ENCODE measurements around the gene CLDN4.
"Not testable (repeated sequence)": the region's sequence is repeated elsewhere in the genome, so short reads cannot be mapped to it uniquely, and the experiment has no call there.

The CLDN4 gene

DNA sequence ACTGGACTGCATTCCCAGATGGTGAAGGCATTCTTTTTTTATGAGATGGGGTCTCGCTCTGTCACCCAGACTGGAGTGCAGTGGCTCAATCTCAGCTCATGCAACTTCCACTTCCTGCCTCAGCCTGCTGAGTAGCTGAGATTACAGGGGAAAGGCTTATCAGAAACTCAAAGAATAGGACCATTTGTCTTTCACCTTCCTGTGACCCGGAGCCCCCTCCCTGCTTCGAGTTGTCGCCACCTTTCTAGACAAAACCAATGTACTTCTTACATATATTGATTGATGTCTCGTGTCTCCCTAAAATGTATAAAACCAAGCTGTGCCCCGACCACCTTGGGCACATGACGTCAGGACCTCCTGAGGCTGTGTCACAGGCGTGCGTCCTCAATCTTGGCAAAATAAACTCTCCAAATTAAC, 13.3 kb downstream of the CLDN4 start:
- DNase-seq: no peak

DNA sequence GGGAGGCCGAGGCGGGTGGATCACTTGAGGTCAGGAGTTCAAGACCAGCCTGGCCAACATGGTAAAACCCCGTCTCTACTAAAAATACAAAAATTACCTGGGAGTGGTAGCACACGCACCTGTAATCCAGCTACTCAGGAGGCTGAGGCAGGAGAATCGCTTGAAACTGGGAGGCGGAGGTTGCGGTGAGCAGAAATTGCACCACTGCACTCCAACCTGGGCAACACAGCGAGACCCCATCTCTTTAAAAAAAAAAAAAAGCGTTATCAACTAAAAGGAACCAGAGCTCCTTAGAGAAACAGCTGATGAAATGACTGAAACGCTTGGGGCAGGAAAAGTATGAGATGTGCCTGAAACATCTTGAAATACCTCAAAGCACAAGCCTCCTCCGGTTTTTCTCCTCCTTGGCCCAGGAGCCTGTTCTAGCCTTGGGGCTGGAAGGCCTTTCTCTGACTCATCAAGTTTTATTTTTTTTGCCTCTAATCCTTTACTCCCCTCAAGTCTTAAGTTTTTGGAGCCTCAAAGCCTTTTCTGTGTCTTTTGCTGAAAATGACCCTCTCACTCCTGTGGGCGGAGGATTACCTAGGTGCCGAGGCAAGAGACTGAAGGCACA, 14.2 kb downstream of the CLDN4 start:
- DNase-seq: no peak

DNA sequence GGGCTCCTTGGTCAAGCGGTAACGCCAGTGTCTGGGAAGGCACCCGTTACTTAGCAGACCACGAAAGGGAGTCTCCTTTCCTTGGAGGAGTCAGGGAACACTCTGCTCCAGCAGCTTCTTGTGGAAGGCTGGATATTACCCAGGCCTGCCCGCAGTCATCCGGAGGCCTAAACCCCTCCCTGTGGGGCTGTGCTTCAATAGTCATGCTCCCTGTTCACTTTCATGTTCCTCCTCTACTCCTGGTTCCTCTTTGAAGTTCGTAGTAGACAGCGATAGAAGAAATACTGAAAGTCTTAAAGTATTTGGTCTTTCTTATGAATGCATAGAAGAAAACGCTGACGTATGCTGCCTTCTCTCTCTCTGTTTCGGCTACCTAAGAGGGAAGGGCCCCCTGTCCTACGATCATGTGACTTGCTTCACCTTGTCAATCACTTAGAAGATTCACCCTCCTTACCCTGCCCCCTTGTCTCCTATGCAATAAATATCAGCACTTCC, 15.0 kb downstream of the CLDN4 start:
- not testable (repeated sequence) for DNase-seq

DNA sequence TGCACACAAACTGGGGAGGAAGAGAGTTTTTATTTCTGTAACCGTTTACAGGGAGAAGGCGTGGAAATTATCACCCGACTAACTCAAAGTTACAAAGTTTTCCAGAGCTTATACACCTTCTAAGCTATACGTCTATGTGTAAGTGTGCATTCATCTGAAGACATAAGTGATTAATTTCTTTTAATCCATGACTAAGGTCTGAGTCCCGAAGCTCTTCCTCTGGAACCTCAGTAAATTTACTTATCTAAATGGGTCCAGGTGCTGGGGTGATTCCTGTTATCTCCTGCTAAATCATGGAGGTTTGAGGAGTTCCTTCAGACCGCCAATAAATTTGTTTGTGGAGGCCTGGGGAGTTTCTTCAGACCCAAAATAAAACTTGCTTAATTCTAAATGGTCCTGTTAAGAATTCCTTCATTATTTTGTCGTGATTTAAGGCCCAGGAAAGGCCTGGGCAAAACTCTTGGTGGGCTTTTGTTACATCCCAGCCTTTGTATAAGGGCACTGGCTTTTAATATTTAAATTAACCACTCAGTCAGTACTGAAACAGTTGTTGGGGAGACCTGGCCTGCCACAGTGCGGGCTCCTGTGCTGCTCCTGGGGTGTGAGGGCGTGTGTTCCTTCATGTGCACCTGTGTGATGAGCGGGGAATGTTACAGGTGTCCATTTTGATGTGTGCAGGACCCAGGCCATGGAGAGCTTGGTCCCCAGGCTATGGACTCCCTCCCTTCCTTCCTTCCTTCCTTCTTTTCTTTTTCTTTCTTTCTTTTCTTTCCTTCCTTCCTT, 17.3 kb downstream of the CLDN4 start:
- DNase-seq: no peak

DNA sequence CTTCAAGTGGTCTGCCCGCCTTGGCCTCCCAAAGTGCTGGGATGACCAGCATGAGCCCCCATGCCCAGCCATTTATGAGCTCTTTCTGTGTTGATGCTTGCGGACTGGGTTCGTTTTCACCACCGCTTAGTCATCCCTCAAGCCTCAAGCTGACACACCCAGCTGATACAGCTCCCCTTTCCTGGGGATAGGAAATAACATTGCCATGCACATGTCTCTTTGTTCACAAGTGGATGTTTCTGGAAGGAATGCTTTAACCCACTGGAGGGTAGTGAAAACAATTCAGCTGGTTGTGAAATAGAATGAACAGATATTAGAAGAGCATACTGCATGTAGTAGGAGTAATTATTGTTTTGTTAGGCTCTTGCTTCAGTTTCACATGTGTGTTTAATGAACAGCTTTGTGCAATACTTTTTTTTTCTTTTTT, 20.0 kb downstream of the CLDN4 start:
- DNase-seq: no peak

DNA sequence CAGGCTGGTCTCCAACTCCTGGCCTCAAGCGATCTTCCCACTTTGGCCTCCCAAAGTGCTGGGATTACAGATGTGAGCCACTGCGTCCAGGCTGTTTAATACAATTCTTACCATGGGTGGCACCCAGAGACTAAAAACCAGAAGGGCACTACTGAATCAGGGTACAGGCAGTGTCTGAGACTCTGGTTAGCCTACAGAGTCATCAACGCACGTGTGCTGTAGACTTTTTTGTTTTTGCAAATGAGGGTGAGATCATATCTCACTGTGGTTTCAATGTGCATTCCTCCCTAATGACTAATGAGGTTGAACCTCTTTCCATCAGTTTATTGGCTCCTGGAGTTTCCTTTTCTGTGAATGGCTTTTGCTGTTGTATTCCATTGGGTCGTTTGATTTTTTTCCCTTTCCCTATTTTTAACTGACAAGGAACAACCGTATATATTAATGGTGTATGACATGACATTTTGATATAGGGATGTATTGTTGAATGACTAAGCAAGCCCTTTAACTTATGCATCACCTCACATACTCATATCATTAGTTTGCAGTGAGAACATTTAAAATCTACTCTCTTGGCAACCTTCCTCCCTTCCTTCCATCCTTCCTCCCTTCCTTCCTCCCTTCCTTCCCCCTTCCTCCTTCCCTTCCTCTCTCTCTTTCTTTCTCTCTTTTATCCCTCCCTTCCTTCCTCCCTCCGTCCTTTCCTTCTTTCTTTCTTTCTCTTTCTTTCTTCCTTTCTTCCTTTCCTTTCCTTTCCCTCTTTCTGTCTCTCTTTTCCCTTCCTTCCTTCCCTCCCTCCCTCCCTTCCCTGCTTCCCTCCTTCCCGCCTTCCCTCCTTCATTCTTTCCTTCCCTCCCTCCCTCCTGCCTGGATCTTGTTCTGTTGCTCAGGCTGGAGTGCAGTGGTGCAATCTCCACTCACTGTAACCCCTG, 20.9 kb downstream of the CLDN4 start:
- DNase-seq: no peak

DNA sequence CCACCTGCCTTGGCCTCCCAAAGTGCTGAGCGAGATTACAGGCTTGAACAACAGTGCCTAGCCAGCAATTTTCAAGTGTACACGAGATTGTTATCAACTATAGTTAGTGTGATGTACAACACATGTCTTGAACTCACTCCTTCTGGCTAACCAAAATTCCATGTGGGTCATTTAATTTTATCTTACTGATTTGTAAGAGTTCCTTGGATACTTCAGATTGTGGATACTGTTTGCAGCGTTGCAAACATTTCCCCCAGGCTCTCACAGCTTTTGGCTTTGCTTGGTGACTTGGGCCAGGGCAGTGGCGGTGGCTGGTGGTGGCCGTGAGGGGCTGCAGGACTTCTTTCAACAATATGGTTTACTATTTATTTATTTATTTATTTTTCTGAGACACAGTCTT, 21.7 kb downstream of the CLDN4 start:
- DNase-seq: no peak

DNA sequence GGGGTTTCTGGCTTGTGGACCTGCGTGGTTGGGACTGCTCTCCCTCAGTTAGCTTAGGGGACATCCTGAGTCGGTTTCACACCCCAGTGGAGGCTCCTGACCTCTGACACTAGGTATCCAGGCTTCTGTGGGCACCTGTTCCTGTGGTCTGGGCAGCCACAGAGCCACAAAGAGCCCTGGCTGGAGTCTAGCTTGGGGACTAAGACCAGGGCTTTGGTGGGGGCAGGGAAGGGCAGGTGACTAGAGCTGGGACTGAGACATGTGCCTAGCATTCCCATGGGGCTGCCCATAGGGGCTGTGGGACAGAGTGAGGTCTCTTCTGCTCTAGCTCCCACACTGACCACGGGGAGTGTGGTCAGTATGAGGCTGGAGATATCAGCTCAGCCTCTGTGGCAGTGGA, 26.1 kb downstream of the CLDN4 start:
- DNase-seq: no peak

DNA sequence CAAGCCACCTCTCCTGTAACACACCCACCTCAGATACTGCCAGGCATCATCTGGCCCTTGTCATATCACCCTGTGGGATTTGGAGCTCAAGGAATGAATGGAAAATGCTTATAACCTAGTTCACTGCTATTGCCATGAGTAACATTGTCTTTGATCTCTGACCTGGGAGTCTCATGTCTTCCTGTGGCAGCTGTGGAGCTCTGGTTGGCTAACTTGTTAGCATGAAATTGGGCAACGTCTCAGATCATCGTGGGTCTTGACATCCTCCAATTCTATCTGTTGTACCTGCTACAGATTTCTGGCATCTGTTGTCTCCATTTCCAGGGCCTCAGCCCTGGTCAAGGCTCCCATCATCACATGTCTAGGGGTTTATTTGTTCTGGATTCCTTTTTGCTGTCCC, 28.0 kb downstream of the CLDN4 start:
- DNase-seq: no peak

DNA sequence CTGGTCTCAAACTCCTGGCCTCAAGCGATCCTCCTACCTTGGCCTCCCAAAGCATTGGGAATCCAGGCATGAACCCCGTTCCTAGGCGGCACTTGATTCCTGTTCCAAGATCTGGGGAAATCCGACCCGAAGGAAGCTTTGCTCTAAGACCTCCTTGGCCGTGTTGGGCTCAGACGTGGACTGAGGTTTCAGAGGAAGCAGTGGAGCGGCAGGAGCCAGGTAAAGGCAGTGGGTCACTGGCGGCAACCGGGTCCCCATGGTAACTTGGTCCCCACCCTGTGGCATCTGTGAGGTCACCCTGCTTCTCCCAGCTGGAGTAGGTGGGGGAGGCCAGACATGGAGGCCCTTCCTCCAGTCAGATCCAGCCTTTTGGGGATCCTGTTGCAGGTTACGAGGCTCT, 30.1 kb downstream of the CLDN4 start, which contains the start of gene TMEM270:
TMEM270 (plus strand) TSS at position 301 of the 400 bp plus-strand sequence; CDS start at position 337, 36 bp downstream.
- no peak for DNase-seq

DNA sequence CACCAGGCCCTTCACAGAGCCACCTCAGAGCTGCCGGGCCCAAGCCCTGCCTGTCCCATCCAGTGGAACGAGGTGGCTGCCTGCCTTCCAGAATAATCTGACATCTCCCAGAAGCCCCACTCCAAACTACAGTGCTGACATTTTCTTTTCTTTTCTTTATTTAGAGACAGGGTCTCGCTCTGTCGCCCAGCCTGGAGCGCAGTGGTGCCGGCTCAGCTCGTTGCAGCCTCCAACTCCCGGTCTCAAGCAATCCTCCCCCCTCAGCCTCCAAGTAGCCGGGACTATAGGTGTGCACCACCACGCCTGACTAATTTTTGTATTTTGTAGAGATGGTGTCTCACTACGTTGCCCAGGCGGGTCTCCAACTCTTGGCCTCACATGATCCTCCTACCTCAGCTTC, 30.5 kb downstream of the CLDN4 start:
- no peak for DNase-seq

DNA sequence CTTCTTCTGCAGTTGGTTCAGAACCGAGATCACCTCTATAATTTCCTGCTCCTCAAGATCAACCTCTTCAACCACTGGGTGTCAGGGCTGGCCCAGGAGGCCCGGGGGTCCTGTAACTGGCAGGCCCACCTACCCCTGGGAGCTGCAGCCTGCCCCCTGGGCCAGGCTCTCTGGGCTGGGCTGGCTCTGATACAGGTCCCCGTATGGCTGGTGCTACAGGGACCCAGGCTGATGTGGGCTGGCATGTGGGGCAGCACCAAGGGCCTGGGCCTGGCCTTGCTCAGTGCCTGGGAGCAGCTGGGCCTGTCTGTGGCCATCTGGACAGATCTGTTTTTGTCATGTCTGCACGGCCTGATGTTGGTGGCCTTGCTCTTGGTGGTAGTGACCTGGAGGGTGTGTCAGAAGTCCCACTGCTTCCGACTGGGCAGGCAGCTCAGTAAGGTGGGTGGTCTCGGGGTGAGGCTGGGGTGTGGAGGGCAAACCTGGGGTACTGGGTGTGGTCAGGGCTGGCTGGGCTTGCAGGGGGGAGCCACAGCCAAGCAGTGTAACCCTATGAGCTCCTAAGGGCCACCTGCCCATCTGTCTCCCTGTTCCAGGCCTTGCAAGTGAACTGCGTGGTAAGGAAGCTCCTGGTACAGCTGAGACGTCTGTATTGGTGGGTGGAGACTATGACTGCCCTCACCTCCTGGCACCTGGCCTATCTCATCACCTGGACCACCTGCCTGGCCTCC, 34.4 kb downstream of the CLDN4 start:
- no peak for DNase-seq

DNA sequence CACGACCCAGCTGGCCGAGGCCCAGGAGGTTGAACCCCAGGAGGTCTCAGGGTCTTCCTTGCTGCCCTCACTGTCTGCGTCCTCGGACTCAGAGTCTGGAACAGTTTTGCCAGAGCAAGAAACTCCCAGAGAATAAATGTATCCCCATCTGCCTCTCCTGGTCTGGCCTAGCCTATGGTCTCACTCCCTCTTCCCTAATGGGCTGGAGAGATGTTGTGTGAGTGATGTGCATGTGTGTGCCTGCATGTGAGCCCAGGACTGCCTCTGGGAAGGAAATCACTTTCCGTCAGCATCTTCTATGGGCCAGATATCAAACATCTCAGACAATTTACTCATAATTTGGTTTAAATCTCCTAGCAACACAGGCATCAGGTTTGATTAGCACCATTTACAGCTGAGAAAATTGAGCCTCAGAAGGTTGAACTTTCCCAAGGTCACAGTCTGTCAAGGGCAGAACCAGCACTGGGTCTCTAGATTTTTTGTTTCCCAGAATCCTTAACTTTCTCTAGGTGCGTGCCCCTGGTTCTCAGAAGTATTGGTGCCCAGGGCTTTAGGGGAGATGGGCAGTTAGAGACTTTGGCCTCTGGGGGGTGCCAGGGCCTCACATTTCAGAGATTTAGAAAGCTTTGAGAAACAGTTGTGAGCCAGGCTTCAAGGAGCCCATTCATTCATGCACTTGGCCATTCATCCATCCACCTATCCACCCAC, 35.1 kb downstream of the CLDN4 start:
- DNase-seq: no peak

DNA sequence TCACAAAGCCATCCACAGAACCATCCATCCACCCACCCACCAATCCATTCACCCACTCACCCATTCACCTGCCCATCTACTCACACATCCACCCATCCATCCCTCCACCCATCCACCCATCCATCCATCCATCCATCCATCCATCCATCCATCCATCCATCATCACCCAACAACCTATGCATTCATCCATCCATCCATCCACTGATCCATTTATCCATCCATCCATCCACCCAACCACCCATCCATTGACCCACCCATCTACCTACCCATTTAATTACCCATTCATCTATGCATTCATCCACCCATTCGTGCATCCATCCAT, 35.6 kb downstream of the CLDN4 start:
- DNase-seq: no peak

DNA sequence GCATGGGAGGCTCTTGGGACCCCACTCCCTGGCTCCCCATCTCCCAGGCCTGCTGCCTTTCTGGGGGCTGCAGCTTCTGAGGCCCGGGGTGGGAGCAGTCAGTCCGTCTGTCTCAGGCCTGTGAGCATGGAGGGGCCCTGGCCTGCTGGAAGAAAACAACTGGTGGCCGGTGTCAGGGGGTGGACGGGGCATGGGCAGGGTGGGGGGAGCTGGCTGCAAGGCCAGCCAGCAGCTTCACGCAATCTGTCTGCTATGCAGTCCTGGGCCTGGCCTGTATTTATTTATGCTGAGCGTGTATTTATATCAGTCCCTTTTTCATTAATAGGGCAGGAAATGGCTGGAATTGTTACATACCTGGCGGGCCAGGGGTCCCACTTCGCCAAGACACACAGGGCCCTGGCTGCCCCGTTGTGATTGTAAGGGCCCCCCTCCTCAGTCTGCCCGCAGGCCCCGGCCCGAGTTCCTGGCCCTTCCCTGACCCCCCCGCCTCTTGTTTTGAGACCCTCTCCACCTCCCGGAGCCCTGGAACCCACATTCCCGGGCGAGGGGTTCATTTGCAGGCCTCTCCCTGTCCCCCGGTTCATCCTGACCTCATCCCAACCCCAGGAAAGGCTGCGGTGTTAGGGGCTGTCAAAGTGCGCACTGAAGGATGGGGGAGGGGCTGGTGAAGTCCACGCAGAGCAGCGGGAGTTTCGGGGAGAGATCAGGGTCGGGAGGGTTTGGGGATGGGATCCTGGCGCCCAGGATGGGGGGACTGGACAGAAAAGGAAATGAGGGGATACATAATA, 38.4 kb downstream of the CLDN4 start:
- DNase-seq: no peak

DNA sequence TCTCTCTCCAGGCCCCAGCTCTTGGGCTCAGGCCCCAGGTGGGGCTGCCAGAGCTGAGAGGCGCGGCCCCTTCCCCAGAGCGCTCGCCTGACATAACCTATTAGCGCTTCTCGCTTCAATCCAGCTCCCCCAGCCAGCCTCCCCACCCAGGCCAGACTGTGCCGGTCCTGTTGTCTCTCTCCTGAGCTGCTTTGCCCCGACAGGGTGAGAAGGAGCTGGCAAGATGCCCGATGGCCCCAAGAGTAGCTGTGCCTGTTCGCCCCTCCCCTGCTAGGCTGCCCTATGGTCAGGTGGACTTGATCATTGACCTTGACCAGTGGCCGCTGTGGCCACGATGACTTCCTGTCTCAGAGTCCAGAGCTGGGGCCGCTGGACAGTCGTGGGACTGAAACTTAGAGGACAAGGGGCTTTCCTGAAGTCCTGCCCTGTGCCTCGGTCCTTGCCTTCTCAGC, 39.3 kb downstream of the CLDN4 start:
- DNase-seq: no peak

DNA sequence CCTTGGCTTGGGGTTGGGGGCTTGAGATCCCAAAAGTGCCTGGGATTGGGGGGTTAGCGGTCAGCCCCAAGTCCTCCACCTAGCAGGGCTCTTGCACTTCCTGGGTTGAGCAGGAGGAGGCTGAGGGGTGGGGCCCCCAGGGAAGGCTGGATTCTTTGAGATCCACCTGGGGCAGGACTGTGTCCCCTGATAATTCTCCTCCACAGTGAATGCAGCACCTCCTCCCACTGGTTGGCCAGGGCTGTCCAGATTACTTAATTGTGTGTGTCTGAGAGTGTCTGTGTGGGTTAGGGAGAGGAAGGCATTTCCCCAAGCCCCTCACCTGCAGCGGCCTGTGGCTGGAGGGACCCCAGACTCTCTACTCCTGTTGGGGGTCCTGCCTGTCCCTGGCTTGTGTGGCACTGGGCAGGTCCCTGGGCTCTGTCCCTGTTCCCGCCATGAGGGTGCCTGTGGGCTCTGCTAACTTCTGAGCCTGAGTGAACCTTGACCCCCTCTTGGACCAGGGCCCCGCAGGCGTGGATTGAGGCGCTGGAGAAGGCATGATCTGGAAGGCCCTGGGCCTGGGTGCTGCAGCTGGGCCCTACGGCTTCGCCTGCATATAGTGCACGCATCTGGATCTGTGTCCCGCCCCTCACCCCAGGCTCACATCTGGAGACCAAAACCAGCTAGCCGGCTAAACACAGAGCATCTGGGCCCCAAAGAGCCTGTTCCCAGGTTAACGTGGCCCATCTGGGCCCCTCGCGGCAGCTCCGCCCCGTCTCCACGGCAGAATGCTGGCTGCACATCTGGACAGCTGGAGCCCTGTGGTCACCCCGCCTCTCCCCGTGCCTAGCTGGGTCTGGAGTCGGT, 40.6 kb downstream of the CLDN4 start:
- no peak for DNase-seq

DNA sequence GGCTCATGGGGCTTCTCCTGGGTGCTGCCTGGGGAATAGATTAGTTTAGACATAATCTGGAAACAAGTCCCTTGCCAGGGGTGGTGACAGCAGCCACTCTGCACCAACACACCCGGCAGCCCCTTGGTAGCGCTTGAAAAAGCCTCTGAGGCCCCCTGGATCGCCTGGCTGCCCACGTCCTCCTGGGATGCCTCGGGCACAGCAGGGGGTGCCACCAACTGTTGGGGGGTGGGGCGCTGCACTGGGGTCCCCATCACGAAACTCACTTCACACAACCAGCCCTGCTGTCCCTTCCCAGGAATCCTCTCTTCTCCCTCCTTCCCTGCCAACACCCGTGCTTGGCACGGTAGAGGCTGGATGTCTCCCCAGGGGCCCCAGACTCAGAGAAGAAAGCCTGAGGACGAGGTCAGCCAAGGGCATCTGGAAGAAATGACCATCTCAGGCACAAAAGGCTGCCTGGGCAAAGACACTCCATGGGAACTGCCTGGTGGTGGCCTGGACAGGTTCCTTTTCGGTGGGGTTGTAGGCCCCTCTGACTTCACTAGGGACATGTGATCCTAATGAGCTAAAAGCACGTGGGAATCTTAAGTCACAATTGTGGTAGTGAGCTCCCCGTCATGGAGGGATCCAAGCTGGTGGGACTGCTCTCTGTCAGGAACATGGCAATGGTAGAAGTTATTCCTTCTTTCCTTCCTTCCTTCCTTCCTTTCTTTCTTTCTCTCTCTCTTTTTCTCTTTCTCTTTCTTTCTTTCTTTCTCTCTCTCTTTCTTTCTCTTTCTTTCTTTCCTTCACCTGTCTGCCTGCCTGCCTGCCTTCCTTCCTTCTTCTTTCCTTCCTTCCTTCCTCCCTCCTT, 41.5 kb downstream of the CLDN4 start:
- no peak for DNase-seq

DNA sequence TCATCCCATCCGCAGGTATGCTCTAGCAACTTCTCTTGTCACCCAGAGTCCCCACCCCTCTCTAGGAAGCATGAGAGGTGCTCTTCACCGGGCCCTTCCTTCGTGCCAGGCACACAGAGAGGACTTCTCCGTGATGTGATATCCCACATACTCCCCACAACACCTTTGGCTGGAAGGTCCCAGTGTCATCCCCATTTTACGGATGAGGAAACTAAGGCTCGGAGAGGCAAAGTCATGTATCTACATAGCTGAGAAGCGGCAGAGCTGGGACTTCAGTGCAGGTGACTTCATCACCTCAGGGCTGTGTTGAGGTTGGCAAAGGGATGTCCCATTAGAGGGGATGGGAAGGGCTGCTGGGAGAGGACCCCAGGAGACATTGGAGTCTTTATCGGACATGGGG, 45.6 kb downstream of the CLDN4 start:
- DNase-seq: no peak

All from NCI-H187 treated with DMSO at 0.1 percent for 48 hours (cell line).